HL-60/S4 treated with phorbol 12-myristate 13-acetate at 8.2 ng/mL for 4 days and 3 days (cell line): ENCODE measurements around the gene ETFA.
"Not testable (repeated sequence)": the region's sequence is repeated elsewhere in the genome, so short reads cannot be mapped to it uniquely, and the experiment has no call there.

Experiments used
- in situ Hi-C: fragments of 300-500 bp; cut with MboI; formaldehyde crosslinking; loops from 2 replicates; pipeline ENCODE4 v1.15.0; 2022; ENCODE audit warnings: low sequenced_read_pairs

The ETFA gene

GRCh38 chr15:76327191-76328105, 16.2 kb upstream of the ETFA start:
- in situ Hi-C loops, result no loop called here

GRCh38 chr15:76325704-76326103, 14.4 kb upstream of the ETFA start:
- in situ Hi-C loops, result no loop called here

GRCh38 chr15:76324066-76324465, 12.8 kb upstream of the ETFA start:
- in situ Hi-C loops, result no loop called here

GRCh38 chr15:76321602-76322001, 10.3 kb upstream of the ETFA start:
- in situ Hi-C loops, result no loop called here

GRCh38 chr15:76321171-76321570, 9.9 kb upstream of the ETFA start:
- in situ Hi-C loops, result no loop called here

DNA sequence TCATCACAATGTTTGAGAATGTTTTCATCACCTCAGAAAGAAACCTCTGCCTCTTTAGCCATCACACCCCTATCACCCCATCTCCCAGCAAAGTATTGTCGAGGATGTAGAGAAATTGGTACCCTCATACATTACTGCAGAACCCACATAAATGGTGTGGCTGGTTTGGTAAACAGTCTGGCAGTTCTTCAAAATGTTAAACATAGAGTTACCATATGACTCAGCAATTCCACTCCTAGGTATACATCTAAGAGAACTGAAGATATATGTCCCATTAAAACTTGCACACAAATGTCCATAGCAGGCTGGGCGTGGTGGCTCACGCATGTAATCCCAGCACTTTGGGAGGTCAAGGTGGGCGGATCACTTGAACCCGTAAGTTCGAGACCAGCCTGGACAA, 8.7 kb upstream of the ETFA start:
- in situ Hi-C loops, result no loop called here

DNA sequence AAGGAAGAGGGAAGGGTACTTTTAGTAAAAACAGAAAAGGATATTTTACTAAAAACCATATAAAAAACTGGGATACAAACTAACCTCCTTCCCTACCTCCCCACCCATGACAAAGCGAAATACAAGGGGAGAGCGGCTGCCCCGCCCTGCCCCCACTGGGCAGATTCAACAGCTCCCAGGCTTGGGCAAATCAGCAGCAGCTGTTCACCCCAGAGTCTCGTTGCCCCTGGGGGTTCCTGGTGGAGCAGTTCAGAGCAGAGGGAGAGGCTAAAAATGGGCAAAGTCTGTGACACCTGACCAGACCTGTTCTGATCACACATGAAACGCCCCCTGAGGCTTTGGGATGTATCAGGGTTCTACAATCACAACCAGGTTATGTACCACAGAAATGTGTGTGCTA, 2.5 kb upstream of the ETFA start:
- in situ Hi-C loops, result no loop called here

DNA sequence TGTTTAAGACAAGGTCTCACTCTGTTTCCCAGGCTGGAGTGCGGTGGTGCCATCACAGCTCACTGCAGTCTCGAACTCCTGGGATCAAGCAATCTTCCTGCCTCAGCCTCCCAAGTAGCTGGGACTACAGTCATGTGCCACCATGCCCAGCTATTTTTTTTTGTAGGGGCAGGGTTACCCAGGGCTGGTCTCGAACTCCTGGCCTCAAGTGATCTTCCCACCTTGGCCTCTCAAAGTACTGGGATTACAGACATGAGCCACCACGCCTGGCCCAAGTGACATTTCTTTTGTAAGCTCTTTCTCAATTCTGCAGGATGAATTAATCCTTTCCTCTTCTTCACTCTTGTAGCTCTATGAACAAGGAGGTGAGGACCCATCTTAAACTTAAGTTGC, 1.9 kb upstream of the ETFA start:
- in situ Hi-C loops, result not testable (repeated sequence)

DNA sequence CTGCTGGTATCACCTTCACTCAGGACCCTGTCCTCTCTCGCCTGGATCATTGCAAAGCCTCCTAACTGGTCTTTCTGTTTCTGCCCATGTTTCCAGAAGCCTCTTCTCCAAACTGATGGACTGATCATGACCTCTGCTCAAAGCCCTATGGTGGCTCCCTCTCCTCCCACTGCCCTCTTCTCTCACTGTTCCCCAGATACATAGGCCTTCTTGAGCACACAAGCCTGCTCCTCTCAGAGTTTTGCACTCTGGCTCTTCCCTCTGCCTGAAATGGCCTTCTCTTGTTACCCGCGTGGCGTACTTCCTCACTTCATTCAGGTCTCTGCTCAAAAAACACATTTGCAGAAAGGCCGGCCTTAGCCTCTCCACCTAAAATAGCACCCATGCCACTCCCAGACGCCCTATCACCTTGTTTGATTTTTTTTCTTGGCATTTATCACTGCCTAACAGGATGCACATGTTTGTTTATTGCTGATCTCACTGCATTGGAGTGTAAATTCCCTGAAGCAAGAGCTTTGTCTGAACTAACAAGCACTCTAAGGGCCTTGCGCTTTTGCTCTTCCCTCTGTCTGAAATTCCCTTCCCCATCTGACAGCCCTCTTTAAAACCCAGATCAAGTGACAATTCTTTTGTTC, 1.4 kb upstream of the ETFA start:
- in situ Hi-C loops, result no loop called here

GRCh38 chr15:76310475-76311099, 682 bp downstream of the ETFA start:
- in situ Hi-C loops, result no loop called here

- in situ Hi-C loops, result no loop called here
These were observed 1.5 kb downstream of the ETFA start for GRCh38 chr15:76309601-76310330.

- in situ Hi-C loops, result no loop called here
These were observed 7.4 kb downstream of the ETFA start for GRCh38 chr15:76303909-76304308.

GRCh38 chr15:76299786-76300185, 11.5 kb downstream of the ETFA start:
- in situ Hi-C loops, result no loop called here

- in situ Hi-C loops, result no loop called here
These were observed 12.3 kb downstream of the ETFA start for GRCh38 chr15:76298986-76299385.

DNA sequence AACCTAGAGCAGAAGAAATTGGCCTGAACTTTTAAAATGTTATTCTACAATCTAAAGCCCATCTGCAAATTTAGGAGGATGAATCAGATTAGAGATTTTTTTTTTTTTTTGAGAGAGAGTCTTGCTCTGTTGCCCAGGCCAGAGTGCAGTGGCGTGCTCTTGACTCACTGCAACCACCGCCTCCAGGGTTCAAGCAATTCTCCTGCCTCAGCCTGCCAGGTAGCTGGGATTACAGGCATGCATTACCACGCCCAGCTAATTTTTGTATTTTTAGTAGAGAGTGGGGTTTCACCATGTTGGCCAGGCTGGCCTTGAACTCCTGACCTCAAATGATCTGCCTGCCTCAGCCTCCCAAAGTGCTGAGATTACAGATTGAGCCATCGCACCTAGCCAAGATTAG, 13.3 kb downstream of the ETFA start:
- in situ Hi-C loops, result not testable (repeated sequence)

GRCh38 chr15:76296849-76297248, 14.4 kb downstream of the ETFA start:
- in situ Hi-C loops, result no loop called here

DNA sequence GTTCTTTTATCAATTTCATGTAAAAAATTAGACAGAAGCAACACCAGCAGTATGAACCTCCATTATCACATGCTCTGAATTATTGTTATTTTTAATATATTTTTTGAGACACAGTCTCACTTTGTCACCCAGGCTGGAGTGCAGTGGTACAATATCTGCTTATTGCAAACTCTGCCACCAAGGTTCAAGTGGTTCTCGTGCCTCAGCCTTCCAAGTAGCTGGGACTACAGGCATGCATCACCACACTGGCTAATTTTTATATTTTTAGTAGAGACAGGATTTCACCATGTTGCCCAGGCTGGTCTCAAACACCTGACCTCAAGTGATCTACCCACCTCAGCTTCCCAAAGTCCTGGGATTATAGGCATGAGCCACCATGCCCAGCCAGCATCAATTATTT, 16.8 kb downstream of the ETFA start:
- in situ Hi-C loops, result not testable (repeated sequence)

DNA sequence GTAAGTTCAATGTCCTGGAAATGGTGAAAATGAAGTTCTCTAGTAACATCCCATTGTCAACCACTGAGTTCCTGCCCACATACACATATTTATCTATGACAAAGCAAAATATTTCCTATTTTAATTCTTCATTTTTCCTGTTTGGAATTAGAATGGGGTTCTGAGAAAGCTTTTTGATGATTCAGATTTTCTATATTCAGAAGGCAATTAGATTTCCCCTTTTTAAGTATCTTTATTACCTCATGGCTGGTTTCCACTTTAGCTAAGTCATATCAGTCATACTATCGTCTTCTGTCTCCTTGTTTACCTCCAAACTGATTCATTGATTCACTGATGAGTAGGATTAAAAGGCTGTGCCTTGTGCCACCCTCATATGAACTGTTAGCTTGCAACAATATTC, 17.9 kb downstream of the ETFA start:
- in situ Hi-C loops, result no loop called here

DNA sequence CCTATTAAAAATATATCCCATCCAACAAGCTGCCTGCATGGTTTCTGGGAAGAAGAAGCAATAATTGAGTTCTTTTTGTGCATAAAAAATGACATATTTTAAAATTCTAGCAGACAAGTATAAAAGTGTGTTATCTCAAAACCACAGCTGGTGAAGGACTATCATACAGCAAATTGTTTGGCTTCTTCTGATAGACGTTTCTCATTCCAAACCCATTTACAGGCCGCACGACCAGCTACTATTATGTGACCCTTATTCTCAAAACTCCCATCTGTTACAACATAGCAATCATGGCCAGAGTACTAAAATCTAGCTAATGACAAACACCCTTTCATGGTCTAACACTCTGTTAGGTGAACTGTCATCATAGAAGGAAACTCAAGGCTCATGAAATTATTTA, 21.7 kb downstream of the ETFA start:
- in situ Hi-C loops, result no loop called here

- in situ Hi-C loops, result no loop called here
These were observed 24.9 kb downstream of the ETFA start for GRCh38 chr15:76286271-76286879.
